H7 (cell line): ENCODE measurements around the gene AP1M1. TPM values are rescaled to one million over a fixed set of nuclear protein-coding genes. Genes with fewer than 3 reads are reported as not detected.

ENCODE experiments used
- DNase-seq: peaks from one replicate; pipeline ENCODE4 v3.0.0; 2012
- H3K27me3 ChIP-seq: 2 replicates; pipeline ENCODE4 v1.6.0; 2011; ENCODE audit warnings: mild to moderate bottlenecking, low read length; ENCODE audit not compliant: control insufficient read depth, insufficient read depth
- H3K36me3 ChIP-seq: replicated peaks from 2 replicates; pipeline ENCODE4 v1.5.1; 2011; ENCODE audit warnings: low read length; ENCODE audit not compliant: control insufficient read depth, insufficient read depth
- H3K4me3 ChIP-seq: 2 replicates; pipeline ENCODE4 v1.5.1; 2011; ENCODE audit warnings: low read depth, mild to moderate bottlenecking, control low read depth, low read length, moderate library complexity; ENCODE audit not compliant: insufficient read depth
- total RNA-seq: library from RNA; depleted of rRNA; stranded (reverse); fragments of >200 nt; shearing (Covaris generic); gene quantifications from 2 replicates; pipeline ENCODE4 v1.2.3, GENCODE V29; 2014

The AP1M1 gene
- total RNA-seq, 1 experiment from 2014 or later = 56.3 TPM

DNA sequence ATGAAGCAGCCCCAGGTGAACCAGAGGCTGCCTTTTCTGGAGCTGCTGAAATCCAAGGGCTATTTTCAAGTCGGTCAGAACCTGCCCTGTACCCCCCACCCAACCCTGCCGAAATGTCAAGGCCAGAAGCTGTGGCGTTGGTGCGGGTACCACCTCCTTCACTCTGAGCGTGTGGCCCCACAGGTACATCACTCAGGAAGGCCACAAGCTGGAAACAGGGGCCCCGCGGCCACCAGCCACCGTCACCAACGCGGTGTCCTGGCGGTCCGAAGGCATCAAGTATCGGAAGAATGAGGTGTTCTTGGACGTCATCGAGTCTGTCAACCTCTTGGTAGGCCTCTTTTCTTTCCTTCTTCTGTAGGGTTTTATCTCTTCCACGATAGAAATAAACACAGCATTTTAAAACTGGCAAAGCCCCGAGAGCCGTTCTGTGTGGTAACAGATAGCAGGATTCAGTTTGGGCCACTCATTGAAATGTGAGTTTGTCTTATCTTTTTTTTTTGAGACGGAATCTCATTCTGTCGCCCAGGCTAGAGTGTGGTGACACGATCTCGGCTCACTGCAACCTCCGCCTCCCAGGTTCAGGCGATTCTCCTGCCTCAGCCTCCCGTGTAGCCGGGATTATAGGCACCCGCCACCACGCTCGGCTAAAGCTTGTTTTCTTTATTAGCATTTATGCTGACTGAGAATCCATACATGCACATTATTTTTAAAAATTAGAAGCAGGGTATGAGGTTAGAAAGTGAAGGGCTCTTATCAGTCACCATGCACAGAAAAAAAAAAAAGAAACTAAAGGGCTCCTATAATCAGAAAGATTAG, 11.3 kb downstream of the AP1M1 start:
- H3K27me3 ChIP-seq = no peaks in the 10 kb centered on the region
- H3K4me3 ChIP-seq = no peak overlapping the region
- DNase-seq = no peak
- H3K36me3 ChIP-seq = peaks cover 1% of the 10 kb centered on the region

DNA sequence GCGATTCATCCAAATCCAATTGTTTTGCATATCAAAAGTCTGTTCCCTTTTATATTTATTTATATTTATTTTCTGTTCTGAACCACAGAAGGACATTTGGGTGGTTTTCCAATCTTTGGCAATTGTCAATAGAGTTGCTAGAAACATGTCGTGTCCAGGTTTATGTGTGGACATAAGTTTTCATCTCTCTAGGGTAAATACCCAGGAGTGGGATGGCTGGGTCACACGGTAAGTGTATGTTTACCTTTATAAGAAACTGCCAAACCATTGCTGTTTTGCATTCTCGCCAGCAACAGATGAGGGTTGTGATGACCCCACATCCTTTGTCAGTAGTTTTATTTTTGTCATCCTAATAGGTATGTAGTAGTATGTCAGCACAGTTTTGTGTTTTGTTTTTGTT, 12.5 kb downstream of the AP1M1 start:
- H3K36me3 ChIP-seq = peaks cover 1% of the 10 kb centered on the region; the same call in 1 of the 2 replicates
- H3K4me3 ChIP-seq = no peak overlapping the region
- no peak for DNase-seq
- H3K27me3 ChIP-seq = no peaks in the 10 kb centered on the region

DNA sequence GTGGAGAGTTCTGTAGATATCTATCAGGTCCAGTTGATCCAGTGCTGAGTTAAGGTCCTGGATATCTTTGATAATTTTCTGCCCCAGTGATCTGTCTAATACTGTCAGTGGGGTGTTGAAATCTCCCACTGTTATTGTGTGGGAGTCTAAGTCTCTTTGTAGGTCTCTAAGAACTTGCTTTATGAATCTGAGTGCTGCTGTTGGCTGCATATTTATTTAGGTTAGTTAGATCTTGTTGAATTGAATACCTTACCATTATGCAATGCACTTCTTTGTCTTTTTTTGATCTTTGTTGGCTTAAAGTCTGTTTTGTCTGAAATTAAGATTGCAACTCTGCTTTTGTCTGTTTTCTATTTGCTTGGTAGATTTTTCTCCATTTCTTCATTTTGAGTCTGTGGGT, 15.4 kb downstream of the AP1M1 start:
- Histone ChIP-seq H3K36me3 (peaks cover 1% of the 10 kb centered on the region; the same call in 1 of the 2 replicates), H3K4me3 (no peak overlapping the region), H3K27me3 (no peaks in the 10 kb centered on the region)
- DNase-seq = no peak

DNA sequence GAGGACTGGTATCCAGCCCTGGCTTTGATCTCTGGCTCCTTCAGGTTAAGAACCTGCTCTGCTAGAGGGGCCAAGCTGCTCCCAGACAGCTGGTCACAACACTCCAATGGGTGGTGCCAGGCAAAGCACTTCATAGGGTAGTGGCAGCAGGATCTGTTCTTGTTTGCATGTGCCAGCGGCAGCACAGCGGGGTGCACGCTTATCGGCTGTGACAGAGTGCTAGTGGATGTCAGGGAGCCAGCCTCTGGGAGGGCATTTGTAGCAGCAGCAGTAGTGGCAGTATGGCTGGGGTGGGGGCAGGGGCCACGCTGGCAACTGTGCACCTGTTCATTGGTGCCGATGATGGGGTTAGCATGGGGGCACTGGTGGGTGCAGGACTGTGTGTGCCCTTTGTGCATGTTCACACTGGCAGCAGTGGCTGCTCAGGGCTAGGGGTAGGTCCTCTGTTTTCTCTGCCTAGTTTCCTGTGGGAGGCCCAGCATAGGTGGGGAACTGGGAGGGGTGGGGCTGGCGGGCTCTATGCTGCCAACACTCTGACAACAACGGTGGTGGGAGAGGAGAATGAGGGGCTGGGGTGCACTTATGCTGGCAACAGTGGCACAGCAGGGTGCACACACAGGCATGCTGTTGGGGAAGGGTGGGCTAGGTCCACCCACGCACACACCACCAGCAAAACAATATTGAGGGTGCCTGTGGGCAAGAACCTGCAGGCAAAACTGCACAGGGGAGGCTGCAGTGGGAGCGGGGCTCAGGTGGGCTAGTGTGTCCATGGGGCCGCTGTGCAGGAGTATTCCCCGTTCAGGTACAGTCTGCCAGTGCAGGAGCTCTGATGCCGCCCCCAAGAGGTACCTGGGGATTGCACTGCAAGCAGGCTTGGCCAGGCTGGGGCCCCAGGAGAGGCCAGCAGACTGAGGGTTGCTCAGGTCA, 19.3 kb downstream of the AP1M1 start:
- H3K36me3 ChIP-seq = no peaks in the 10 kb centered on the region
- peak; percentile 28 for DNase-seq
- no peak overlapping the region for H3K4me3 ChIP-seq

DNA sequence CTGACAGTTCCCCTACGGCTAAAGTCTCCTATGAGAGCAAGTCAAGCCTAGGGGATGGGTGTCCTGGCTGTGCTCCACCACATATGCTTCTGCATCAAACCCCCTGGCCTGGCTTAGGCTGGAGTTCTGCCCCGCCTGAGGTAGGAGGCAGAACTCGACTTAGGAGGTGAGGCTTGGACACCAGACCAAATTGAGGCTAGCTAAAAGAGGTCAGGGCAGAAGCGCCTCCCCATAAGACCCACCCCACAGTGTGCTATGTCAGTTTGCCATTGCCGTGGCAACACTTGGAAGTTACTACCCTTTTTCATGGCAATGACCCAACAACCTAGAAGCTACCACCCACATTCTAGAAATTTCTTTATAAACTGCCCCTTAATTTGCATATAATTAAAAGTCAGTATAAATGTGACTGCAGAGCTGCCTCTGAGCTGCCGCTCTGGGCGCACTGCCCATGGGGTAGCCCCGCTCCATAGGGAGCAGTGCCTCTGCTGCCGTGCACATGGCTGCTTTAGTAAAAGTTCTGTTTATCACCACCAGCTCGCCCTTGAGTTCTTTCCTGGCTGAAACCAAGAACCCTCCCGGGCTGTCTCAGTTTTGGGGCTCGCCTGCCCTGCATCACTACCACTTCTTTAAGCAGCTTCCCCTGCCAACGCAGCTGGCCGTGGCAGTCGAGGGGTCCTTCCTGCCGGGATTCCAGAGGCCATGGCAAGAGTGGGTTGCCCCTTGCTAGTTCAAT, 20.2 kb downstream of the AP1M1 start:
- H3K4me3 ChIP-seq = no peak overlapping the region
- peak; percentile 14 for DNase-seq
- H3K36me3 ChIP-seq = no peaks in the 10 kb centered on the region
- H3K27me3 ChIP-seq = no peaks in the 10 kb centered on the region

More for the DNA sequence above, 19.3 kb downstream of the AP1M1 start:
- no peaks in the 10 kb centered on the region for H3K27me3 ChIP-seq

DNA sequence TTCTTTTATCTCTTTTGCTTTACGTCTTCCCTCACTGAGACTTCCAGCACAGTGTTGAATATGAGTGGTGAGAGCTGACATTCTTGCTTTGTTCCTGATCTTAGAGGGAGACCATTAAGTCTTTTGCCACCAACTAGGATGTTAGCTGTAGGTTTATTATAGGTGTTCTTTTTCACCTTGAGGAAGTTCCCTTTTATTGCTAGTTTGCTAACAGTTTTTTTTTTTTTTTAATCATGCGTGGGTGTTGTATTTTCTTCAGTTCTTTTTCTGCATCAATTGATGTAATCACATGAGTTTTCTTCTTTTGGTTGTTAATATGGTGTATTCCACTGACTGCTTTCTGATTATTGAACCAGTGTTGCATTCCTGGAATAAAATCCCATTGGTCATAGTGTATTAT, 21.1 kb downstream of the AP1M1 start:
- Histone ChIP-seq H3K4me3 (no peak overlapping the region), H3K27me3 (no peaks in the 10 kb centered on the region), H3K36me3 (no peaks in the 10 kb centered on the region)
- no peak for DNase-seq

DNA sequence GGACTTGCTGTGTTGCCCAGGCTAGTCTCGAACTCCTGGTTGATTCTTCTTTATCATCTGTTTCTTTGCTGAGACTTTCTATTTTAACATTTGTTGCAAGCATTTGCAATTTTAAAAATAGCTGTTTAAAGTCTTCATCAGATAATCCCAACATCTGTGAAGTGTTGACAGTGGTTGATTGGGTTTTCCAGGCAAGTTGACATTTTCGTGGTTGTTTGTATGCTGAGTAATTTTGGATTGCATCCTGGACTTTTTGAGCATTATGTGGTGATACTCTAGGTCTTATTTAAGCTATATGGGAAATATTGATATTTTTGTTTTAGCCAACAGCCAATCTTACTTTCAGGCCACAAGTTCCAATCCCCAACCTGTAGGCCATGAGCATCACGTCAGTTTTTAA, 25.1 kb downstream of the AP1M1 start:
- no peak for DNase-seq
- no peak overlapping the region for H3K4me3 ChIP-seq
- no peaks in the 10 kb centered on the region for H3K36me3 ChIP-seq
- no peaks in the 10 kb centered on the region for H3K27me3 ChIP-seq

DNA sequence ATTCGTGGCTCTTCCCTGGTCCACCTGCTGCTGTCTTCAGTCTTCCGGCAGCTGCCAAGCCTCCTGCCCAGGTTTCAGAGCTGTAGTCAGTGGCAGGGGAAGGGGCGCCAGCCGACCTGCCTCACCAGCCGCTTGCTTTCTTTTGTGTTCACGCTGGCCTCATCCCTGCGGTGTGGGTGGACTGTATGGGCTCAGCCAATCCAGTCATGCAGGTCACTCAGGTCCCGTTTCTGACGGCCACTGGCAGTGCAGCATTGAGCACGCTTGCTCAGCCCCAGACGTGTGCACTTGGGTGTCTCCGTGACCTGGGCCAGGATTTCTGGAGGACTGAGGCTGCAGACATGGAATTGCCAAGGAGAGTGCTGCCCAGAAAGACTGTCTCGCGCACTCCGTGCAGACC, 26.0 kb downstream of the AP1M1 start:
- H3K36me3 ChIP-seq = no peaks in the 10 kb centered on the region; the same call in 1 of the 2 replicates
- H3K27me3 ChIP-seq = no peaks in the 10 kb centered on the region
- H3K4me3 ChIP-seq = no peak overlapping the region
- no peak for DNase-seq

DNA sequence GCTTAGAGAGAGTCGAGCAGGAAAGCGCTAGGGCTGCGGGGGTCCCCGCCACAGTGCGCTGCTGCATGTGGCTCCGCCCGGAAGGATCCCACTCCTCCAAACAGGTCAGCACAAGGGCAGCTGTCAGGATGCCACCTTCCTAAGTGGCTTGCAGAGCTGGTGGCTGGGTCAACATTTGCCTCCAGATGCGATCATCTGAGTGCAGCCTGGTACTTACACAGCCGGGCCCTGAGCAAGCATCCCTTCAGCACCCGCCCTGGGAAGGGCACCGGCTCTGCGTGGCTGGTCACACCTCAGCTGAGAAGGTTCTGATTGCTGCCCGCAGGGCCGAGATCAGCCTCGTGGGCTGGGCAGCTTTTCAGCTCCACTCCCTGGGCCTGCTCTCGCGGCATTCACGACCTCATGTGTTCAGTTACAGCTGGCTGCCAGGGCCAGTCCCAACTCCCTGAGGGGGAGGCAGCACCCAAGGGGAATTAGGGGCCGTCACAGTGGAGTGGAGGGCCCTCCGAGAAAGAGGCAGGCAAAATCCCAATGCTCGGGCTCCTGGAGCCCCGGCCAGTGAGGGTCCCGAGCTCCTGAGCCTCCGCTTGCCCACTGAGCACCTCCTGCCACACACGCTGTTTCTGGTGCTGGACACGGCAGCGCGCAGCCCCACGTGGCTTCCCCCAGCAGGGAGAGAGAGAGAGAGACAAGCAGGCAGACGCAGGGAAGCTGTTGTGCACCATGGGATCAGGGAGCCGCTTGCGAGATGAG, 26.8 kb downstream of the AP1M1 start:
- no peaks in the 10 kb centered on the region for H3K27me3 ChIP-seq
- no peaks in the 10 kb centered on the region; the same call in 1 of the 2 replicates for H3K36me3 ChIP-seq
- peak; percentile 31 for DNase-seq
- H3K4me3 ChIP-seq = no peak overlapping the region

DNA sequence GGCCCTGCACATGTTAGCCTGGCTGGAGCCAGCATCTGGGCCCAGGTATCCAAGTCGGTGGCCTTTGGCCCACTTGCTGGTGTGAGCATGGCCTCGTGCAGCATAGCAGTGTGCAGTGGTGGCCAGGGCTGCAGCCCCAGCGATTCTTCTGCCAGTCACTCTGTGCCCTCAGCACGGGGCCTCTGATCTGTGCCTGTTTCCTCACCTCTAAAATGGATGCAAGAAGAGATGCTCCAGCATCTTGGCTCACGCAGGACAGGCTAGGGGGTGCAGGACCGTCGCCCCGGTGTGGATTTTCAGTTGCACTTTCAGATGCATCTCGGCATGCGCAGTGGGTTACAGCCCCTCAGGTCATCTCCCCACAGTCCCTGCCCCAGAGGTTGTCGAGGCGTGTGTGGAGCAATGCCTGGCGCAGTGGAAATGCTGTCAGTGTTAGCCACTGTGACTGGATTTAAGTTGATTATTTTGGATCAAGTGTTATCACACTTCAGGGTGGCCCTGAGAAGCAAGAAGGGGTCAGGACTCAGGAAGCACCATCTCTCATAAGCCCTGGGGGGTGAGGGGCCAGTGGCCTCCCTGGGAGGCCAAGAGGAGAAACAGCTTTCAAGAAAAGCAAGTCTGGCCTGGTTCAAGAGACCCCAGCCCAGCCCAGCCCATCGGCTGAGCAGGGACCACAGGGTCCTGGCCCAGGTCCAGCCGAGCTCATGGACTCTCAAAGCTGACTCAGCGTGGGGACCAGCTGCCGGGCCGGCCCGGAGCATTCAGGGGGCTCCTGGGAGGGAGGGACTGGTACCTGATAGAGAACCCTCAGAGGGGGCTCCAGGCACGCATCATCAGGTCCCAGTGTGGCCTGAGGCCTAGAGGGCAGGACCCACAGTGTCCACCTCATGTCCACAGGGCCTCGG, 27.8 kb downstream of the AP1M1 start:
- no peaks in the 10 kb centered on the region for H3K27me3 ChIP-seq
- H3K36me3 ChIP-seq = no peaks in the 10 kb centered on the region; the same call in 1 of the 2 replicates
- DNase-seq = peak; percentile 29

DNA sequence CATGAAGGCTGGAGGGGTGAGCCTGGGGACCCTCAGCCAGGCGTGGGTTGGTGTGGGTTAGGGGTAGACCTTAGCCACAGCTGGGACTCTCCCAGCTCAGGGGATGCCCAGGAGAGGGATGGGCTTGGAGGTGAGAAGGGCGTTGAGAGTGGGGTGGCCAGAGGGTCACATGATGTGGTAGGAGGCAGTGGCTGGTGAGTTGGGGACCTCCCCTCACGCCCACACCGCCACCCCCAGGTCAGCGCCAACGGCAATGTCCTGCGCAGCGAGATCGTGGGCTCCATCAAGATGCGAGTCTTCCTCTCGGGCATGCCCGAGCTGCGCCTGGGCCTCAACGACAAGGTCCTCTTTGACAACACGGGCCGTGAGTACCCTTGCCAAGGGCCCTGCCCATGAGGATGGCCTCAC, 28.5 kb downstream of the AP1M1 start:
- DNase-seq = no peak
- Histone ChIP-seq H3K27me3 (no peaks in the 10 kb centered on the region), H3K36me3 (no peaks in the 10 kb centered on the region; the same call in 1 of the 2 replicates), H3K4me3 (no peak overlapping the region)

More for the DNA sequence above, 27.8 kb downstream of the AP1M1 start:
- H3K4me3 ChIP-seq = no peak overlapping the region

DNA sequence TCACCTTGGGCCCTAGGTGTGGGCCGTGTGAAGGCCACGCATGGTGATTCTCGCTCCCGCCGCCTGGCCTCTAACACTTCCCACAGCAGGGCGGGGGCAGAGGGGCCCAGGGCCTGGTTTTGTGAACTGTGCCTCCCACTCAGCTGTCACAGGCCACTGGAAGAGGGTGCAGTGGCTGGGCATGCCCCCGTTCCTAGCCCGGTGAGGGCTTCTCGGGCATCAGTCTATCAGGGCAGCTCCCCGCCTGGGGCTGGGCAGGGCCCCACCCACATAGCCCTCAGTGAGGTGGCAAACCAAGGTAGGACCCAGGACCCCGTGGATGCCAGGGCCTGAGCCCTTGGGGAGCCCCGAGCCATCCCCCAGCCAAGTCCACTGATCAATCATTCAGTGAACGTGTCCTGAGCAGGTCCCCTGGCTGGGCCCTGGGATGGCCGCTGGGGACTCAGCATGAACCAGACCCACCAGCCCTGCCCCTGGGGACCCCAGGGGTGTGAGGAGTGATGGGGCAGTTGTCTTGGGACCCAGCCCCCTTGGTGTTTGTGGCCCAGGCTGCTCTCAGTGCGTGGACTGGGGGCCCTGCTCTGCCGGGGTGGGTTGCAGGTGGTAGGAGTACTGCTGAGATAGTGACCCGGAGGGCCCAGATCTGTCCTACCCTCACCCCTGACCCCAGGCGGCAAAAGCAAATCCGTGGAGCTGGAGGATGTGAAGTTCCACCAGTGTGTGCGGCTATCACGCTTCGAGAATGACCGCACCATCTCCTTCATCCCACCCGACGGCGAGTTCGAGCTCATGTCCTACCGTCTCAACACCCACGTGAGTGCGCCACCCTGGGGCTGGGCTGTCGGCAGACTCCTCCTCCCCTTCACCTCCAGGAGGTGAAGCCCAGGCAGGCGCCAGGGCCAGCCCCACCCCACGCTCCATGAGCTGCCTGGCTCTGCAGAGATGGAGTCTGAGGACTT, 29.4 kb downstream of the AP1M1 start:
- Histone ChIP-seq H3K36me3 (no peaks in the 10 kb centered on the region; the same call in 1 of the 2 replicates), H3K4me3 (no peak overlapping the region), H3K27me3 (no peaks in the 10 kb centered on the region)
- DNase-seq = peak; percentile 33
